Measurements from ENCODE around the gene FAXDC2. TPM values are rescaled to one million over a fixed set of nuclear protein-coding genes. Genes with fewer than 3 reads are reported as not detected.

The FAXDC2 gene
- total and polyA plus RNA-seq, 10 of the 15 experiments (the other 5 are each of a cell fraction or from before 2014, with no cell fraction given): 0.13 to 1.8 (median 0.35) TPM

GRCh38 chr5:154858972-154859871, 8.8 kb upstream of the FAXDC2 start (continued):
- TF ChIP-seq BHLHE40 (IDR thresholded peaks at IDR 0.05; ENCODE audit: borderline replicate concordance in 1 of 2, low read depth in 2 of 2, low read length in 1 of 2): peak; percentile 58 to 60; a peak in 3 of 4 replicates
- no peak for TF ChIP-seq ASH2L (IDR thresholded peaks at IDR 0.05; ENCODE audit: borderline replicate concordance, low read depth)
- no peak for TF ChIP-seq SRF (IDR thresholded peaks at IDR 0.05; ENCODE audit: low read depth in 2 of 2, low read length in 2 of 2)
- TF ChIP-seq ZBED1 (IDR thresholded peaks at IDR 0.05; ENCODE audit: borderline replicate concordance): 0 out of 2 replicates have a peak, but pooled peaks have one; percentile 9
- no peak for TF ChIP-seq ZBTB40 (IDR thresholded peaks at IDR 0.05; ENCODE audit: borderline replicate concordance)
- TF ChIP-seq TARDBP (IDR thresholded peaks at IDR 0.05; ENCODE audit: borderline replicate concordance): no peak
- TF ChIP-seq TCF12 (IDR thresholded peaks at IDR 0.05; ENCODE audit: low read depth, low read length): no peak
- TF ChIP-seq CHD1 (IDR thresholded peaks at IDR 0.05; ENCODE audit: low read depth, low read length): no peak
- no peak for TF ChIP-seq ESRRA (IDR thresholded peaks at IDR 0.05; ENCODE audit: low read length)
- TF ChIP-seq ZNF274 (IDR thresholded peaks at IDR 0.05; ENCODE audit: insufficient read depth, insufficient read length): no peak
